Endothelial cell of umbilical vein (primary cell): ENCODE results near the gene CNOT1.

Experiments
- MYC ChIP-seq: IDR thresholded peaks from one replicate; pipeline ENCODE4 v1.6.1; 2011; ENCODE audit warnings: mild to moderate bottlenecking, low read depth, low read length
- TF ChIP-seq, protein P1 (sequence below), 2 donors: IDR thresholded peaks; 1 replicate in 1 of 2; 2 replicates in 1 of 2; pipeline ENCODE4 v1.5.1; 2011; ENCODE audit warnings: low read length in 2 of 2, mild to moderate bottlenecking in 2 of 2, moderate library complexity in 2 of 2, control low read depth in 1 of 2, inconsistent platforms in 1 of 2, low read depth in 1 of 2; ENCODE audit not compliant: insufficient read depth in 1 of 2; ENCODE audit errors: extremely low read depth in 1 of 2

DNA sequence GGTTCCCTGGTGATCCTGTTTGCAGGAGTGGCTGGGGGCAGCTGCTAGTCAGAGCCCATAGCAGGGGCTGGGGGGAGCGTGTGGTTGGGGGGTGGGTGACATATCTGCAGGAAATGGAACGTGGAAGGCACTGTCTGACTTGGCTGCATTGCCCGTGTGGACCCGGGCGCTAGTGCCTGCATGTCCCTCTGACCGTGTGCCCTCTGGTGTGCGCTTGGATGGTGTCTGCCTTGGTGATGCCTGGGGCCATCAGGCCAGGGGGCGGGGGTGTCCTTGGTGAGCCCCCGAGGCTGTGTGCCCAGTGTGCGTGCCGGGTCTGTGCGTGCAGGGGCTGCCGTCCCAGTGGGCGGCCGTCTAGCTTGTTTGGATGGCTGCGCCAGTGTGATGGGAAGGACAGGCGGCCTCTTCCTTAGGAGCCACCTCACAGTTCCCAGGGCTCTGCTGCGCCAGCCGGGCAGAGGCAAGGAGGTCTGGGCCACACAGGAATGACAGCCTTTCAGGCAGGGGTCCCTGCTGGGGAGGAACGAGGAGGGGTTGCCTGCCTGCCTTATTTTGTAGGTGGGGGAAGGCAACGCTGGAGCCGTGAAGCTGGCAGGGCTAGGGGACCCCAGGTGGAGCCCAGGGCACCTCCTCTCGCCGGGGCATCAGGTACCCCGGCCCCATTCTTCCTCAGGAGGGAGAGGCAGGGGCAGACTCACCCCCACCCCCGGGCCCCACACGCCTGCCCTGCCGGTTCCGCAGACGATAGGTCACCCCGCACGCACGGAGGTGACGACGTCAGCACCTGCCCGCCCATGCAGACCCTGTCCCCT is 129.0 kb downstream of the CNOT1 start:
- TF ChIP-seq, protein P1, sequence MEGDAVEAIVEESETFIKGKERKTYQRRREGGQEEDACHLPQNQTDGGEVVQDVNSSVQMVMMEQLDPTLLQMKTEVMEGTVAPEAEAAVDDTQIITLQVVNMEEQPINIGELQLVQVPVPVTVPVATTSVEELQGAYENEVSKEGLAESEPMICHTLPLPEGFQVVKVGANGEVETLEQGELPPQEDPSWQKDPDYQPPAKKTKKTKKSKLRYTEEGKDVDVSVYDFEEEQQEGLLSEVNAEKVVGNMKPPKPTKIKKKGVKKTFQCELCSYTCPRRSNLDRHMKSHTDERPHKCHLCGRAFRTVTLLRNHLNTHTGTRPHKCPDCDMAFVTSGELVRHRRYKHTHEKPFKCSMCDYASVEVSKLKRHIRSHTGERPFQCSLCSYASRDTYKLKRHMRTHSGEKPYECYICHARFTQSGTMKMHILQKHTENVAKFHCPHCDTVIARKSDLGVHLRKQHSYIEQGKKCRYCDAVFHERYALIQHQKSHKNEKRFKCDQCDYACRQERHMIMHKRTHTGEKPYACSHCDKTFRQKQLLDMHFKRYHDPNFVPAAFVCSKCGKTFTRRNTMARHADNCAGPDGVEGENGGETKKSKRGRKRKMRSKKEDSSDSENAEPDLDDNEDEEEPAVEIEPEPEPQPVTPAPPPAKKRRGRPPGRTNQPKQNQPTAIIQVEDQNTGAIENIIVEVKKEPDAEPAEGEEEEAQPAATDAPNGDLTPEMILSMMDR (IDR thresholded peaks at IDR 0.05; ENCODE audit: extremely low read depth in 1 of 2, insufficient read depth in 1 of 2, low read depth in 1 of 2, low read length in 2 of 2): no peak
- TF ChIP-seq MYC: no peak
